Stimulated activated CD4-positive, alpha-beta T cell treated with anti-CD3 and anti-CD28 coated beads, Interleukin-1b, Interleukin-23, amount 100 ng/mL, for 48 hours (primary cell): Measurements from ENCODE around the gene ZNF57.
"Not testable (repeated sequence)": the region's sequence is repeated elsewhere in the genome, so short reads cannot be mapped to it uniquely, and the experiment has no call there.

Experiments
- DNase-seq: peaks from one replicate; pipeline ENCODE4 v3.0.0-alpha.2; 2020

ZNF57 gene

GRCh38 chr19:2902590-2903218 lies 2.0 kb downstream of the ZNF57 start:
- no peak for DNase-seq

DNA sequence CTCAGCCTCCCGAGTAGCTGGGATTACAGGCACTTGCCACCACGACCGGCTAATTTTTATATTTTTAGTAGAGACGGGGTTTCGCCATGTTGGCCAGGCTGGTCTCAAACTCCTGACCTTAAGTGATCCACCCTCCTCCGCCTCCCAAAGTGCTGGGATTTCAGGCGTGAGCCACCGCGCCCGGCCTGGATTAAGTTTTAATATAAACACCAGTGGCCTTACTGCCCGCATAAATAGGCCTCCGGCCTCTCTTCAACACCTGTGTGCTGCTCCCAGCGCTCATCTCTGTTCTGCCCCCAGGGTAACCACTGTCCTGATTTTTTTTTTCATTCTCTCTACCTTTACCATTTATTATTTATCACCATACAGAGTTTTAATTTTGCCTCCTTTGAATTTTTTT lies 2.6 kb downstream of the ZNF57 start:
- DNase-seq, result not testable (repeated sequence)

DNA sequence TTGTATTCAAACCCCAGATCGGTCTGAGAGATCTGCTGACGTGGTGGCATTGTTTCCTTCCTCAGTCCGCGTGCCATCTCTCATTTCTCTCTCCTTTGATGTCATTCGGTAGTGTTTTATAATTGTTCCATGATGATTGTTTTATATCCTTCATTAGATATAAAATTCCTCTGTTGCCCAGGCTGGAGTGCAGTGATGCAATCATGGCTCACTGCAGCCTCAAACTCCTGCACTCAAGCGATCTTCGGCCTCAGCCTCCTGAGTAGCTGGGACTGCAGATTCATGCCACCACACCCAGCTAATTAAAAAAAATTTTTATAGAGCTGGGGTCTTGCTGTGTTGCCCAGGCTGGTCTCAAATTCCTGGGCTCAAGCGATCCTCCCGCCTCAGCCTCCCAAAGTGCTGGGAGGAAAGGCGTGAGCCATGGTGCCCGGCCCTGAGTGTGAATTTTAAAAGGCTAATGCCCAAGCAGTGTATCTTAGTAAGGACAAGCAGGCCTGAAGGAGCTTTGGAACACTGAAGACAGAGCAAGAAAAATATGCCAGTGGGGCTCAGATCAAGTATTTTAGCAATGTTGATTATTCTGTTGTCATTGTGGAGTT lies 5.3 kb downstream of the ZNF57 start:
- DNase-seq, result no peak

DNA sequence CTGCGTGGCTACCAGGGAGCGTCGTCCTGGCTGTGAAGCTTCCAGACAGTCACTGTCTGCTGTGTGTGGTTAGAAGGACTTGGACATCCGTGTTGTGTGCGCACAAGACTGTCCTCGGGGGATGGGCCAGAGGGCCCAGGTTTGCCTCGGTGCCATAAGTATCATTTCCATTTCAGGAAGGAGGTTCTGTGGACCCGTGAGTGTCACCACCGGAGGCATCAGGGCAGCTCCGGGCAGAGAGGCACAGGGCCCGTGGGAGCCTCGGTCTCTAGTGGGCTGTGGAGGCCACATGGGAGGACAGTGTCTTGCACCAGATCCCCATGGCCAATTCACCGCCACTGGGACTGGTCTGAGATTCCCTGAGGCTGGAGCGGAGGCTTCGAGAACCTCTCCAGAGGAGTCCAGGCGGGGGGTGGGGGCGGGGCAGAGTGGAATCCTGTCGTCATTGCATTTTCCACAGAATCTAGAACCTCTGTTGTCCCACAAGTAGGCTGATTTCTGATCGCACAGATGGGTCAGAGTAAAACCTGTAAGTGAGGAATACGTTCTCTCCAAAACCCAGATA lies 6.0 kb downstream of the ZNF57 start:
- DNase-seq, result no peak

DNA sequence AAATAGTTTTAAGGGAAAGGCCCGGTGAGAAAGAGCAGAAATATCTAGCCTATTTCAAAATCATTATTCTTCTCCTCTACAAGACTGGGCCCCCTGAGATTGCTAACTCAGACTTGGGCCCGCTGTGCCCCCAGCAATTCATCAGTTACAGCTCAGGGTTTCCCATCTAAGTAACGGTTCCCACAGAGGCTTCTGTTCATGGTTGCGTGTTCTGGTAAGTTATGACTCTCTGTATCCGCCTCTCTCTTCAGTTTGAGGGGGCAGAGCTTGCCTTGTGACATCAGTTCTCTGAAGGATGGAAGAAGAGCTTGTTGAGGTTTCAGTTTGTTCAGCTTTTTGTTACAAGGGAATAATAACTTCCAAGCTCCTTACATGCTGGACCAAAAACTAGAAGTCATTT lies 11.6 kb downstream of the ZNF57 start:
- DNase-seq, result peak; percentile 45

GRCh38 chr19:2917275-2918184 lies 16.8 kb downstream of the ZNF57 start:
- no peak for DNase-seq

DNA sequence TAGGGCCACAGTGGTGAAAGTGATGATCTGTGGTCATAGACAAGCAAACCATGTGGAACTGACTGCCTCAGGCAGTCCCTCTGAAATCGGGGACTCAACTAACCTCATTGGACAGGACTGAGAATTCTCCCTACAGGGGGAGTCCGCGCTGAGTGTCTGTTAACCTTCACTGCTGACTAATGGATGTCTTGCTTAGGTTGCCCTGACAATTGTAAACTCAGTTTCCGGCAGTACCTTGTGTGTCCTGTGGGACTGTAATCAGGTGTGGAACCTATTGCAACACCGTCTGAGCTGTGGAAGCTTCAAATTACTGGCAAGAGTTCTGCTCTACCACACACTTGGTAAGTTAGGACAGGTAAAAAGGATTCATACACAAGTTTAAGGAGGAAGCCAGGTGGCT lies 22.3 kb downstream of the ZNF57 start:
- no peak for DNase-seq

GRCh38 chr19:2923510-2923909 lies 22.8 kb downstream of the ZNF57 start:
- no peak for DNase-seq

- no peak for DNase-seq
These were observed 25.8 kb downstream of the ZNF57 start for GRCh38 chr19:2926341-2927031.

- DNase-seq, result no peak
These were observed 26.3 kb downstream of the ZNF57 start for GRCh38 chr19:2927032-2927430.

- DNase-seq, result no peak
These were observed 32.8 kb downstream of the ZNF57 start for GRCh38 chr19:2933490-2933910.

GRCh38 chr19:2935863-2936262 lies 35.1 kb downstream of the ZNF57 start:
- DNase-seq, result not testable (repeated sequence)

DNA sequence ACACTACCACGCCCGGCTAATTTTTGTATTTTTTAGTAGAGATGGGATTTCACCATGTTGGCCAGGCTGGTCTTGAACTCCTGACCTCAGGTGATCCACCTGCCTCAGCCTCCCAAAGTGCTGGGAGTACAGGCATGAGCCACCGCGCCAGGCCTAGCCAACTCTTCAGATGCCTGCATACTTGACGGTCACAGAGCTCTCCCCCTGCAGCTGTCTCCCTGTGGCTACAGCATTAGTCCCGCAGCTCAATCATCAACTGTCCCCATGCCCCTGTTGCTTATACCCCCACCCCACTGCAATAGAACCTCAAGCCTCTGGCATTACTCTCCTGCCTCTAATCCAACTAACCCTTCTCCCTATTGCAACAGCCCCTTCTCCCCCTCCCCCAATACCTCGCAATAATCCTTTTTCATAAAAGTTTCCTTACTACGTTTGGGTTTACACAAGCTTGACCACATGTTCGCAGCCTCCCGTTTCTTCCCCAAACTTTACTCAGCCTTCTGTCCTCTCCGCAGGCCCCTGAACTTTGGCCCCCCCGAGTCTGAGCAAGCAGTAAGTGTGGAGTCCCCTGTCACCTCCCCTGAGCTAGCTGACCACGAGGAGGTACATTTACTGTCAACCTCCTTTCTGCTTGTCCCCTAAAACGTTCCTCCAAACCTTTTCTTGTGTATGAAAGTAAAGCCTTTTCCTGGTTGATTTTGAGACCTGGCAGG lies 42.4 kb downstream of the ZNF57 start:
- no peak for DNase-seq

- no peak for DNase-seq
These were observed 43.7 kb downstream of the ZNF57 start for GRCh38 chr19:2944403-2944774.

DNA sequence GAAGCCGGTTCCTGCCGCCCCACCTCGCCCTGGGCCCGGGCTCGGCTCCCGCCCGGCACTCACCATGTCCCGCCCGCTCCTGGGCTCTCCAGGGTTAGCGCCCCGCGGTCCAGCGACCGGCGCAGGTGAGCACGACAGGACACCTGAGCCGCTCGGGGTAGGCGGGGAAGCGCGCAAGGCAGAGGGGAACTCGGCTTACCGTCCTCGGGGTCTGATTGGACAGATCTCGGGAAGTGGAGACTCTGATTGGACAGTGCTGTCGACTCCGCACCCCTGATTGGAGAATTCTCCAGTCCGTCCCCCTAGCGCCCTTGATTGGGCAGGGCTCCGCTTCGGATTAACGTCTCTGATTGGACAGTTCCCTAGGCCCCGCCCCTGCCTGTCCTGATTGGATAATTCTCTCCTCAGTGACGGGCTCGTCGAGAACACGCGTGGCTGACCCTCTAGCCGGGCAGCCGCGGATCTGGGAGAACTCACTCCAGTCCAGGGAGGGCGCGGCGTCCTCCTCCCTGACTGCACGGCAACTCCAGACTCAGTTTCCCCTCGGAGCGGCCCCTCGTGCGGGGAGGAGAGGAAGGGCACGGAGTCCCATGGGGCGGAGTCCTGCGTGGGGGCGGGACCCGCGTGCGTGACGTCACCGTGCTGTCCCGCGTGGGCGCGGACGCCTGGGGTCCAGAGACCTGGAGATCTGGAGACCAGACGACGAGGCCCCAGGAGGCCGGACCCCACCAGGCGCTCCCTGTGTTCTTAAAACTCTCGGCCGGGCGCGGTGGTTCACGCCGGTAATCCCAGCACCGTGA lies 44.2 kb downstream of the ZNF57 start, which contains the start of gene ZNF77:
Gene ZNF77 (minus strand): TSS at position 197 of the 800 bp plus-strand sequence. CDS start 131 bp downstream, at position 66.
- DNase-seq, result peak; percentile 99

DNA sequence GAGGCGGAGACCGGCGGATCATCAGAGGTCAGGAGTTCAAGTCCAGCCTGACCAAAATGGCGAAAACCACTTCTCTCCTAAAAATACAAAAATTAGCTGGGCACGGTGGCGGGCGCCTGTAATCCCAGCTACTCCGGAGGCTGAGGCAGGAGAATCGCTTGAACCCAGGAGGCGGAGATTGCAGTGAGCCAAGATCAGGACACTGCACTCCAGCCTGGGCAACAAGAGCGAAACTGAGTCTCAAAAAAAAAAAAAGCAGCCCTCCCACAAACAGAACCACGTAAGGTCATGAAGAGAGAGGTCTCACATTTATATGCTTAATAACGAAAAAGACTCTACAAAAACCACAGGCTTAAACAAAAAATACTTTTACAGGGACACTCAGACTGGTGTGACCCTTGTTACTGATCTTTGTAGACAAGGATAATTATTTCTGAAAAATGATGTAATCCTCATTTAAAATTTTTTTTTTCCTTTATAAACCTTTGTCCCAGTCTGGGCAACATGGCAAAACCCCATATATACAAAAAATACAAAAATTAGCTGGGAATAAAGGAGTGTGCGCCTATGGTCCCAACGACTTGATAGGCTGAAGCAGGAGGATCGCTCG lies 45.0 kb downstream of the ZNF57 start:
- no peak for DNase-seq

DNA sequence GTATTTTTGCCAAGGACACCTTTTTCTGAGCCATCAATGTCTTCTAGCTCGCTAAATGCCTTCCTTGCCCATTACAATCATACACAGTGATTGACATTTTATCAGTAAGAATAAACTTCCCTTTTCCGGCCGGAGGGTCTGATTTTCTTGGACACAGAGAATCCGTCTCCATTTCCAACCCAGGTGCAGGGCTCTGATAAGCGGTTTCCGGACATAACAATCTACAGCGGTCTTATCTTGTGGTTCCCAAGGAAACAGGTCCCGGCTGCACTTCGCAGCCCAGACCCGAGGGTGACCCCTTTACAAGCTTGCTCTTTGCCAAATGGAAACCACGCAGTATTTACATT lies 49.2 kb downstream of the ZNF57 start:
- no peak for DNase-seq

DNA sequence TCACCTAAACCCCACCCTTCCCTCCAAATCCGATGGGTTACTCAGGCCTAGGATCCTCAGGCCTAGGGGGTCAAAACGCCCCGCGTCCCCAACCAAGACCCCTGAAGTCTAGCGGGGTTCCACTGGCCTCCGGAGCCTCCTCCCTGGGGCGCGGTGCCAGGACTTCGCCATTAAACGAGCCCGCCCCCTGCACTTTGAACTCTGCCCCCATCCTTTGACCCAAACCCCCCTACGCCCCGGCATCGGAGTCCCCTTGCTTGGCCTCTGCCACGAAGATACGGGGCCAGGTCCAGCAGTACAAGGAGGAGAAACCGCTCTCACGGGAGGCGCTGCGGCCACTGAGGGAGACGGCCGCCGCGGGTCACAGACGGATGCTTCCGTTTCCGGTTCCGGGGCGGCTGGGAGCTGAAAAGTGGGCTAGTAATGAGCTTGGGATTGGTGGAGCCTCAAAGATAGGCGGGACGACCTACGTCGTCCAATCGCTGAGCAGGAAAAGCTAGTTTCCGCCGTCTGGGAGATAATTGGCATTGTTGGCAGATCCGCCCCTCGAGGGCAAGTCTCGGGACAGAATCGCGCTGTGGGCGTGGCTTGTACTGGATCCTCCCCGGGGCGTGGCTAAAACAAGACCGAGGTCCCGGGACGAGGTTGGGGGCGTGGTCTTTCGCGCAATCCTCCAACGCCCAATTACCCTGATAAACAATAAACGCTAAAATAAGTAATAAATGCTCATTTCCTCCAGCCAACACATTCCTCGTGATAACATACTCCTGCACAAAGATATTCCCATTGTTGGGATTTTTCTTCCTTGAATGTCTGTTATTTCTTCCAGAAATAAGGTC lies 49.8 kb downstream of the ZNF57 start:
- DNase-seq, result peak; percentile 100

DNA sequence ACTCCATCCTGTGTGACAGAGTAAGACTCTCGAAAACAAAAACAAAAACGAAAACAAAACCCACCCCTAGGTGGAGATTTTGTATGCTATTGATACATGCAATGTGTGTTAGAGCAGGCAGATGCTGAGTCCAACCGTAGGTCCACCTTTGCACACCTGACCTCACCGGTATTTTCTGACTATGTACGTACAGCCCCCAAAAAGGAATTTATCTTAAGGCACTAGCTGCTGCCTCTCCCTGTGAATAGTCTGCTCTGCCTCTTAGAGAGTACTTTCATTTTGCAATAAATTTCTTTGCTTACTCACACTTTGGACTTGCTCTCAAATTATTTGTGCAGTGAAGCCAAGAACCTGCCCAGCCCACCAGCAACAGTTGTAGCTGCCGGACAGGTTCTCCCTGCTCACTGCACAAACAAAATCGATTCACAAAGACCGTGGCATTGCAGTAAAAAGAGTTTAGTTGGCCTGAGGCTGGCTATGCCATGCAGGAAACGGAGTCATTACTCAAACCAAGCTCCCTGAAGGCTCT lies 52.3 kb downstream of the ZNF57 start:
- DNase-seq, result no peak

DNA sequence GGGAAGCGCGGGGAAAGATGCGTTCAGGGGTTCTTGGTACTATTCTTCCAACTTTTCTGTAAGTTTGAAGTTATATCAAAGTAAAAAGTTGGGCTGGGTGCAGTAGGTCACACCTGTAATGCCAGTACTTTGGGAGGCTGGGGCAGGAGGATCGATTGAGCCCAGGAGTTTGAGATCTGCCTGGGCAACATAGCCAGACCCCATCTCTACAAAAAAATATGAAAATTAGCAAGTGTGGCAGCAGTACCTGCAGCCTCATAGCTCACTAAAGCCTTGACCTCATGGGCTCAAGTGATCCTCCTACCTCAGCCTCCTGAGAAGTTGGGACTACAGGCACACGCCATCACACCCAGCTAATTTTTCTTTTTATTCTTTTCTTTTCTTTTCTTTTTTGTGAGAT lies 56.4 kb downstream of the ZNF57 start:
- no peak for DNase-seq
